Upper lobe of left lung (tissue), 6 donors: Measurements from ENCODE around the gene TIMP1. TPM values are rescaled to one million over a fixed set of nuclear protein-coding genes. Genes with fewer than 3 reads are reported as not detected.

ENCODE experiments used
- ATAC-seq, 2 donors: fragments of 200-7000 bp; cut with Tn5 transposase; one replicate each; pipeline ENCODE4 v1.9.1; 2022; ENCODE audit warnings: mild to moderate bottlenecking in 2 of 2, moderate library complexity in 2 of 2; ENCODE audit not compliant: low FRiP score in 2 of 2
- DNase-seq, 2 donors: peaks; one replicate each; pipeline ENCODE4 v3.0.0-alpha.2; 2019 to 2020
- H3K27ac ChIP-seq, 4 donors: fragments of 200-600 bp; sonication (generic); one replicate each; pipeline ENCODE4 v1.5.1; 2016 to 2019
- H3K27me3 ChIP-seq, 4 donors: fragments of 200-600 bp; sonication (generic); one replicate each; pipeline ENCODE4 v1.5.1; 2017 to 2019
- H3K36me3 ChIP-seq, 4 donors: fragments of 200-600 bp; sonication (generic); one replicate each; pipeline ENCODE4 v1.5.1; 2016 to 2019
- H3K4me1 ChIP-seq, 4 donors: fragments of 200-600 bp; sonication (generic); one replicate each; pipeline ENCODE4 v1.5.1; 2018 to 2019
- H3K4me3 ChIP-seq, 4 donors: fragments of 200-600 bp; sonication (generic); one replicate each; pipeline ENCODE4 v1.5.1; 2017 to 2019; ENCODE audit warnings: mild to moderate bottlenecking in 2 of 4, moderate library complexity in 1 of 4
- H3K9me3 ChIP-seq, 4 donors: fragments of 200-600 bp; sonication (generic); one replicate each; pipeline ENCODE4 v1.5.1; 2018 to 2019
- CTCF ChIP-seq, 6 experiments: fragments of 450-650 bp in 4 of 6; fragments of 200-600 bp in 2 of 6; sonication (generic) in 2 of 6; IDR thresholded peaks; one replicate each; pipeline ENCODE4 v1.5.1; 2016 to 2019; ENCODE audit warnings: antibody characterized with exemption in 6 of 6
- EP300 ChIP-seq, 4 donors: sonication (generic); formaldehyde crosslinking; IDR thresholded peaks; one replicate each; pipeline ENCODE4 v1.5.1; 2017; ENCODE audit warnings: antibody characterized with exemption in 4 of 4, control low read depth in 2 of 4
- POLR2A ChIP-seq, 4 donors: fragments of 450-650 bp; IDR thresholded peaks; one replicate each; pipeline ENCODE4 v1.5.1; 2016 to 2017; ENCODE audit warnings: antibody characterized with exemption in 4 of 4, mild to moderate bottlenecking in 2 of 4
- POLR2AphosphoS5 ChIP-seq, 2 donors: sonication (generic); formaldehyde crosslinking; IDR thresholded peaks; one replicate each; pipeline ENCODE4 v1.5.1; 2017; ENCODE audit warnings: antibody characterized with exemption in 2 of 2
- WGBS, 2 donors: methylation state at CpG; one replicate each; pipeline ENCODE4 v1.1.5; 2017 to 2018; 5-methylcytosine and 5-hydroxymethylcytosine counted together
- total RNA-seq, 6 donors: library from RNA; depleted of rRNA in 4 of 6; stranded (reverse); fragments of >200 nt in 4 of 6; gene quantifications; one replicate each; pipeline versions ENCODE4 v1.1.0 to v1.2.1, GENCODE V29; 2016 to 2021
- donor health status: DM: no; HTN: no; CAD: no; lungs with moderate emphysema.
- donor health status: DM: no; HTN: yes; CAD: no; lungs with severe emphysema.

TIMP1 gene
- total RNA-seq, 6 donors from 2014 or later: 54.5 to 420 (median 163) TPM

GRCh38 chrX:47566841-47567240, 15.4 kb upstream of the TIMP1 start:
- H3K36me3 ChIP-seq: peaks cover 0 to 82% (median 39%) of the 10 kb centered on the region in 4 donors
- ATAC-seq: no peak
- H3K9me3 ChIP-seq: no peaks in the 10 kb centered on the region
- no peak for TF ChIP-seq EP300 (IDR thresholded peaks at IDR 0.05)
- H3K27me3 ChIP-seq: no peaks in the 10 kb centered on the region
- WGBS, 2 donors: 88 to 94% methylated on average over 9 to 11 of the region's 11 CpGs
- no peak overlapping the region for H3K4me3 ChIP-seq
- DNase-seq: no peak
- H3K27ac ChIP-seq: no peak overlapping the region
- peaks cover 4 to 13% (median 12%) of the 10 kb centered on the region in 4 donors for H3K4me1 ChIP-seq

GRCh38 chrX:47568656-47569295, 13.5 kb upstream of the TIMP1 start:
- Histone ChIP-seq H3K27ac (no peak overlapping the region), H3K36me3 (peaks cover 0 to 72% (median 36%) of the 10 kb centered on the region in 4 donors), H3K4me1 (peaks cover 0 to 4% (median 1%) of the 10 kb centered on the region in 4 donors), H3K9me3 (no peaks in the 10 kb centered on the region), H3K27me3 (no peaks in the 10 kb centered on the region), H3K4me3 (no peak overlapping the region)
- ATAC-seq (no peak), DNase-seq (no peak)
- TF ChIP-seq POLR2A (IDR thresholded peaks at IDR 0.05) (no peak), POLR2AphosphoS5 (IDR thresholded peaks at IDR 0.05) (no peak), CTCF (IDR thresholded peaks at IDR 0.05) (peak; percentile 5 to 42 (median 15))
- WGBS, 2 donors: 94 to 100% methylated on average over 3 to 13 of the region's 13 CpGs

- DNase-seq (no peak), ATAC-seq (no peak)
- no peaks in the 10 kb centered on the region for H3K9me3 ChIP-seq
- 92 to 96% methylated on average over 2 to 8 of the region's 8 CpGs for WGBS, 2 donors
- no peaks in the 10 kb centered on the region for H3K27me3 ChIP-seq
- H3K4me1 ChIP-seq: peaks cover 0 to 7% (median 1%) of the 10 kb centered on the region in 4 donors
- TF ChIP-seq EP300 (IDR thresholded peaks at IDR 0.05) (no peak), POLR2A (IDR thresholded peaks at IDR 0.05) (no peak), CTCF (IDR thresholded peaks at IDR 0.05) (no peak), POLR2AphosphoS5 (IDR thresholded peaks at IDR 0.05) (no peak)
- peaks cover 0 to 58% (median 26%) of the 10 kb centered on the region in 4 donors for H3K36me3 ChIP-seq
- H3K4me3 ChIP-seq: no peak overlapping the region
- no peak overlapping the region for H3K27ac ChIP-seq
Measured at GRCh38 chrX:47570794-47571193, 11.4 kb upstream of the TIMP1 start.

- DNase-seq (no peak), ATAC-seq (no peak)
- WGBS, 2 donors: 80 to 88% methylated on average over 1 to 11 of the region's 11 CpGs
- H3K27ac ChIP-seq: no peak overlapping the region
- no peaks in the 10 kb centered on the region for H3K27me3 ChIP-seq
- no peak overlapping the region for H3K4me3 ChIP-seq
- H3K4me1 ChIP-seq: peaks cover 0 to 7% (median 1%) of the 10 kb centered on the region in 4 donors
- H3K9me3 ChIP-seq: no peaks in the 10 kb centered on the region
- H3K36me3 ChIP-seq: peaks cover 0 to 54% (median 26%) of the 10 kb centered on the region in 4 donors
- TF ChIP-seq EP300 (IDR thresholded peaks at IDR 0.05) (no peak), POLR2AphosphoS5 (IDR thresholded peaks at IDR 0.05) (no peak), CTCF (IDR thresholded peaks at IDR 0.05) (no peak), POLR2A (IDR thresholded peaks at IDR 0.05) (no peak)
Measured at GRCh38 chrX:47571215-47571614, 11.0 kb upstream of the TIMP1 start.

GRCh38 chrX:47571896-47572295, 10.3 kb upstream of the TIMP1 start:
- no peak overlapping the region for H3K27ac ChIP-seq
- no peaks in the 10 kb centered on the region for H3K27me3 ChIP-seq
- H3K36me3 ChIP-seq: peaks cover 0 to 47% (median 23%) of the 10 kb centered on the region in 4 donors
- DNase-seq: no peak
- 86 to 89% methylated on average over 8 to 13 of the region's 13 CpGs for WGBS, 2 donors
- no peak overlapping the region for H3K4me3 ChIP-seq
- TF ChIP-seq CTCF (IDR thresholded peaks at IDR 0.05): no peak
- TF ChIP-seq POLR2AphosphoS5 (IDR thresholded peaks at IDR 0.05): no peak
- TF ChIP-seq EP300 (IDR thresholded peaks at IDR 0.05): no peak
- no peak for TF ChIP-seq POLR2A (IDR thresholded peaks at IDR 0.05)
- no peaks in the 10 kb centered on the region for H3K9me3 ChIP-seq
- ATAC-seq: no peak
- H3K4me1 ChIP-seq: peaks cover 0 to 7% (median 1%) of the 10 kb centered on the region in 4 donors
